GM21529 (cell line): Measurements from ENCODE around the gene ATG4B.
"Not testable (repeated sequence)": the region's sequence is repeated elsewhere in the genome, so short reads cannot be mapped to it uniquely, and the experiment has no call there.

Source experiments
- ATAC-seq: cut with Tn5 transposase; IDR thresholded peaks from one replicate; pipeline ENCODE4 v1.9.1; 2021; ENCODE audit not compliant: unreplicated experiment

Gene ATG4B

GRCh38 chr2:241660593-241661213, 23.2 kb downstream of the ATG4B start:
- ATAC-seq = no peak

DNA sequence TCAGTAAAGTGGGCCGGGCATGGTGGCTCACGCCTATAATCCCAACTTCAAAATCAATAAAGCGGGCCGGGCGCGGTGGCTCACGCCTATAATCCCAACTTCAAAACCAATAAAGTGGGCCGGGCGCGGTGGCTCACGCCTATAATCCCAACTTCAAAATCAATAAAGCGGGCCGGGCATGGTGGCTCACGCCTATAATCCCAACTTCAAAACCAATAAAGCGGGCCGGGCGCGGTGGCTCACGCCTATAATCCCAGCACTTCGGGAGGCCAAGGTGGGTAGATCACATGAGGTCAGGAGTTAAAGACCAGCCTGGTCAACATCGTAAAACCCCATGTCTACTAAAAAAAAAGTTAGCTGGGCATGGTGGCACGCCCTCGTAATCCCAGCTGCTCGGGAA, 25.2 kb downstream of the ATG4B start:
- not testable (repeated sequence) for ATAC-seq

DNA sequence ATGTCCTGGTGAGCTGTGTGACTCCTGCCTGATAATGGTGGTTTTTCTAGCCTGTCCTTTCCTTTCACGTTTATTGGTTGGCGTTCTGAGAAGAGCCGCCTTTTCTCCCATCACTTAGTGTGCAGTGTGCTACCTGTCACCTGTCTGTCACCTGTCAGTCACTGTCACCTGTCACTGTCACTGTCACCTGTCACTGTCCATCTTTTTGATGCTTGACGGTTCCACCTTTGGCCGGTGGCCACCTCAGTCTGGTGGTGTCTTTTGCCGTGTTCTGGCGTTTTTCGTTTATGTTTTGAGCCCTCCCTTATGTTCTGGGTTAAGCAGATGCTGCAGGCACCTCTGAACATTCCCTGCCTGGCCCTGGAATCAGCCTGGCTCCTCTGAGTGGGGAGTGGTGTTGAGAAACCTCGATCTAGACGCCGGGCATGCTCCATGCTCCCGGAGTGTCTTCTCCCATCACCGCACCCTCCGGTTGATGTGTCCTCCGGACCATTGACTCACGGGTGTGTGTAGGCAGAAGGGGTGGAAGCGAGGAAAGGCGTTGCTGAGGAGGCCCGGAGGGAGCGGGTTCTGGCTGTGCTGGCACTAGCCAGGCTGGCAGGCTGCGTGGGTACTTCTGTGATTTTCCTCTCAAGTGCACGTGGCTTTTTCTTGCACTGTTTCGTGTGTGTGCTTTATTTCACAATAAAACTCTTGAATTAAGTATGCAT, 28.4 kb downstream of the ATG4B start:
- ATAC-seq = no peak

- ATAC-seq = no peak
Observed at GRCh38 chr2:241666627-241667400, 29.3 kb downstream of the ATG4B start.

GRCh38 chr2:241668354-241668753, 30.9 kb downstream of the ATG4B start:
- ATAC-seq = no peak

DNA sequence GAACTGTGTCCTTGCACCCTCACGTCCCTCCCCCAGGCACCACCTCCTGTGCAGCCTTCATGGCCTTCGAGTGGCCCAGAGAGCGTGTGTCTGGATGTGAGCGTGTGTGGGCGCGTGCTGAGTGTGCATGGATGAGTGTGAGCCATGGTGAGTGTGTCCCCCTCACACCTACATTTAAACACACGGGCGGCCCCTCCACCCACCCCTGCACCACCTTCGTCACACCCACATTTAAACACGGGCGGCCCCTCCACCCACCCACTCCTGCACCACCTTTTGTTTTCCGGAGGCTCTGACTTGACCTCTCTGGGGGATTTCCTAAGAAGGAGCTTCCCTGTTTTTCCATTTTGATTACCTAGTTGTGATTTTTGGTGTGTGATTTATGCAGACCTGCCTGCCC, 31.3 kb downstream of the ATG4B start:
- ATAC-seq = no peak

DNA sequence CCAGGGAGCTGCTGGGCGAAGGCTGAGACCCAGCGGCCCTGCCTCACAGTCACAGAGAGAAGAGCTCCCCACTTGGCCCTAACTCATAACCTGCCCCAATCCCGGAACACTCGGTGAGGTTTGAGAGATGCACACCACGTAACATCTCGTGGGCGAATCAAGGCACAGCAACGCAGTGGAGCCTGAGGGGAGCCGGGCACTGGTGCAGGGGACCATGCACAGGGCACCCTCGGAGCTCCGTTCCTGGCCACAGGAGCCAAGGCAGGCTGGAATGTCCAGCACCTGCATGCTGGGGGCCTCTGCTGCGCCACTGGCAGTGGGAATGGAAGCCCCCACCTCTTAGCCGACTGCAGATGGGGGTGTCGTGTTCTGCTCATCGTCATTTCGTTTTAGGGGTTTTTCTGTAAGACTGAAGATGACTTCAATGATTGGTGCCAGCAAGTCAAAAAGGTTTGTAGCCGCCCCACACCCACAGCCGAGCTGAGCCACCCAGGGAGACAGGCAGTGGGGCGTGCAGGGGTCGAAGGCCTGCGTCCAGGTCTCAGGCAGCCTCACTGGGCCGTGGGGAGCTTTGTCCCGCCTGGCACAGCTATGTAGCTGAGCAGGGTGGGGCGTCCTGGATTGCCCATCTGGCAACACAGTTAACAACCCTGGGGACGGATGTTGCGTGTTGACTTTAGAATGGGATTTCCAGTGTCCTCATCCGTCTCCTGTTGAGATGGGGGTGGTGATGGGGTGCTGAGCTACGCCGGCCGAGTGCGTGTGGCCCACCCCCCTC, 33.0 kb downstream of the ATG4B start:
- no peak for ATAC-seq

- ATAC-seq = no peak
Observed at GRCh38 chr2:241671457-241672240, 34.2 kb downstream of the ATG4B start.

GRCh38 chr2:241672243-241673188, 35.0 kb downstream of the ATG4B start:
- no peak for ATAC-seq

DNA sequence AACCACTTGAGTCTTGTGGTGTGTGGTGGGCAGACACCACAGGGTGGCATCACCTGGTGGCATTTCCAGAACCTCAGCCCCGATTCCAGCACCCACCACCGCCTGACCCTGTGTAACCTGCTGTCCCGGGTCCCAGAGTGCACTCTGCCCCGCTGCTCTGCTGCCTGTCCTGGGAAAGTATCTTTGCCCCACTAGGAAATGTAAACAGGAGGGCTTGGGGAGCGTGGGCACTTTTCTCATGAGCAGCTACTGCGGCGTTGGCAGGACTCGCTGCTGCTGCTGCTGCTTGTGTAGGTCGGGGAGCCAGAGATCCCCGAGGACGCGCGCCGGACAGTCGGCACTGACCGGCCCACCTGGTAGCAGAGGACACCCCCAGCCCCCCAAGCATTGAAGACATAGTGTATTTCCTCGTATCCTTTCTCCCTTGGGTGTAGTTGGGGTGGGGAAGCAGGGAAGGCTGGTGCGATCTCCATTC, 35.7 kb downstream of the ATG4B start:
- ATAC-seq = no peak

DNA sequence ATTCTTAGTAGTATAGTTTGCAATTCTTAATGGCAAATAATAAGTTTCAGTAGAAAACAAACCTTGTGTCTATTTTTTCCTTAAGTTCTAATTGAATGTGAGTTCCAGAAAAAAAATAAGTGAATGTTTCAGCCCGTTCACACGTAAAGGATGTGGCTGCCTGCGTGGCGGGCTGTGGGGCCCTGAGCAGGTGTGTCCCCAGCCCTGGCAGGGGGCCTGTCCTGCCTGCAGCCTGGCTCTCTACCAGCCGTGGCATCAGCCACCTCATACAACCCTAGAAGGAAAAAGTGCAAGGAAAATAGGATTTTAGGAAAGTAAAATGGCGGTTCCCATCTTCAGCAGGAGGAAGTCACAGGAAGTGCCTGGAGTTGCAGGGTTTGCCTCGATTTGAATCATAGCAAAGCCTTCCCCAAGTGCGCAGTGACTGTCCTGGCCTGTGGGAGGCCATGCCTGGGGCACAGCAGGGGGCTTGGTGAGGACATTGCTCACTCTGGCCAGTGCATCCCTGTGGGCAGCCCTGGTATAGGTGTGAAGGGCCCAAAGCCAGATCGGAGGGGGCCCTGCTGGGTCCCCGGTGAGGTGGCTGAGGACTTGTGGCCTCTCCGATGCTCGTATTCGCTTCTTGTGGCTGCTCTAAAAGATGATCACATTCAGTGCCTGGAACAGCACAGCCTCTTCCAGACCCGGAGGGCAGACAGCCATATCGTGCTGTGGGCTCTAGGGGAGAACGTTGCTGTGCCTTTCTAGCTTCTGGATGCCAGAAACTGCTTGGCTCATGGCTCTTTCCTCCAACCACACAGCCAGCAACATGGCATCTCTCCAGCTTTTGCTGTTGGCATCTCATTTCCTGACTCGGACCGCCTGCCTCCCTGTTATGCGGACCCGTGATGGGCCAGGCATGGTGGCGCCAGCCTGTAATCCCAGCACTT, 36.6 kb downstream of the ATG4B start:
- no peak for ATAC-seq

GRCh38 chr2:241675885-241676284, 38.4 kb downstream of the ATG4B start:
- ATAC-seq = no peak

DNA sequence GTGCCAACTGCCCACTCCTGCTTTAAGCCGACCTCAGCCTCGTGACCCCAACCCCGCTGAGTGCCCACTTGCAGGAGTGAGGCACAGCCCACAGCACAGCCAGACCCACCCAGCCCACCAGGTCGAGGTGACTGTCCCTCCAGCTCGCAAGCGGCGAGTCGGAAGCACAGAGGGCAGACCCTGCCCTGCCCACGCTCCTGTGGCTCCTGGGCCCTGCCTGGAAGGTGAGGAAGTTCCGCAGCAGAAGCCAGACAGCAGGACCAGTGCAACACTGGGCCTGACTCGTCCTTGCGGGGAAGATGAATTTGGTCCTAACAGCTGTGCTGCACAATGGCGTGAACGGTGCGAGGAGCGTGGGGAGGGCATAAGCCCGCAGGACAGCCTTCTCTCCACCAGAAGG, 39.2 kb downstream of the ATG4B start:
- ATAC-seq = no peak

DNA sequence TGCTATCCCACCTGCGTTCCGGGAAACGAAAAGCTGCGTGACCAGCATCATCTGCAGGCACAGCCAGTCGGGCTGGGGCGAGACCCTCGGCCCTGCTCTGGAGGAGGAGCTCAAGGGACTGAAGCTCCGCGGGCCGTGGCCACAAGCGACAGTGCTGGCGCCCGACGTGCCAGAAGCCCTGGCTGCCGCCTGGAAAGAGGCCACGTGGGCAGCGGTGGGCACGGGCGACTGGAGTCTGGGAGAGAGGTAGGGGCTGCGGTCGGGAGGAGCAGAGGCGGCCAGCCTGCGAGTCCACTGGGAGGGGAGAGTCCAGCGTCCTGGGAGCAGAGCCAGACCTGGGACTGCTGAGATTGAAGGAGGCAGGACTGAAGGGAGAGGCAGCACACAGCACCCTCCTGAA, 39.9 kb downstream of the ATG4B start:
- no peak for ATAC-seq

DNA sequence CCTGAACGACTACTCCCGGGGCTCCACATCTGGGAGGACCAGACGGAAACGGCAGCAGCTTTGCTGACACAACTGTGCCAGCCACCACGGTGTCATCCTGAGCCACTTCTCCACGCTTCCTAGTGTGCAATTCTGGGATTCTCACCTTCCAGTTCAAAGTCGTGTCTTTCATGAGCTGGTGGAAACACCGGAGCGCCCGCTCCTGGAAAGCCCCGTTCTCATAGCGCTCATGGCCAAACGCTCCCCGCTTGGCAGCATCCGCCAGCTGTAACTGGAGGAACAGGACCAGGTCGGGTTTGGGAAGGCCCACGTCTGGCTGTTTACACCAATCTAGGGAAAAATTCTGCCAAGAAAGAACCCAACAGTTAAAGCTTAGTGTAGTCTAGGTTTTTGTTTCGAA, 40.8 kb downstream of the ATG4B start:
- no peak for ATAC-seq

GRCh38 chr2:241678784-241679540, 41.5 kb downstream of the ATG4B start:
- ATAC-seq = no peak

DNA sequence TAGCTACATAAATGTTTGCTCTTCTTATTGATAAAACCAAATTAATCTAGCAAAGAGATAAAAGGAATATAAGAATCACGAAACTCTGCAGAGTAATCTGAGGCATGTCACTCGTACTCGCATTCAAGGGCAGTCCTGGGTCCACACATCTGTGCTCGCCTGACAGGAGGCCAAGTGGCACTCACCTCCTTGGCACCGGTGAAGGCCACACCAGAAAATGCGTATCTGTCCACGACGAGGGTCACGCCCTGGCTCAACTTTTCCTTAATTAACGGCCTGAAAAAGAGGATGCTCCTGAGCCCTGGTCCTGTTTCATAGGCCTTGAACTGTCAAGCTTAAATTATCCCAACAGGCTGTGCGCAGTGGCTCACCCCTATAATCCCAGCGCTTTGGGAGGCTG, 42.6 kb downstream of the ATG4B start:
- no peak for ATAC-seq
